ENCODE measurements around the gene TNNT2.

DNA sequence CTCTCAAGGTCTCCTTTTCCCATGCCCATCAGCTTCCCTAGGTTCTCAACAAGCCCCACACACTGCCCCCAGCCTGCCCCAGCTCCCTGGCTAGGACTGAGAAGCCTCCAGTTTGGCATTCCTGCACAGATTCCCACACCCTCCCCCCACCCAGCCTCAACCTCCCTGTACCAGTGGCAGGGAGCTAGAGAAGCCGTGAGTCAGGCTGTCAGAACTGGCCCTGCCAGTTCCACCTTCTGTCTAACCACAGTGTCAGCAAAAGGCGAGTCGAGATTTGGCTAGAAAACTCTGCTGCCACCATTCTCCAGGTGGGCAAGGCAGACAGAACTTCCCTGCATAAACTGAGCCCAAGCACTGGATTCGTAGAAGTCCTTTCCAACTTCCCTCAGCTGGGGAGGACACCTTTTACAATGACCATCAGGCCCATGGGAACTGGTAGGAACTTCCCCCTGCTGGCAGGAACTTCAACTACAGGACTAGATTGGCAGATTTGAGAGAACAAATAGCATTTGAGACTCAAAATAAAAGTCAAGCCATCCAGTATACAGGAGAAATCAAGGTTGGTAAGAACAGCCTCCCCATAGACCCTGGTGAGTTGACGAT lies 31.0 kb downstream of the TNNT2 start:
- TF ChIP-seq HDAC6 (IDR thresholded peaks at IDR 0.05; ENCODE audit: low read depth, low read length), result no peak
- no peak for TF ChIP-seq EEA1 (CRISPR knock-in tag; IDR thresholded peaks at IDR 0.05; ENCODE audit: borderline replicate concordance)
